Activated T-cell treated with anti-CD3 and anti-CD28 coated beads for 1 hour (primary cell): Measurements from ENCODE around the gene ANO3.

Experiments
- DNase-seq: peaks from one replicate; pipeline ENCODE4 v3.0.0-alpha.2; 2020; ENCODE audit warnings: low read depth

ANO3 gene

GRCh38 chr11:26359055-26359454, 27.1 kb downstream of the ANO3 start:
- no peak for DNase-seq

- DNase-seq = no peak
Measured at GRCh38 chr11:26365284-26365683, 33.4 kb downstream of the ANO3 start.

- DNase-seq = no peak
Measured at GRCh38 chr11:26377619-26378018, 45.7 kb downstream of the ANO3 start.

GRCh38 chr11:26399336-26399735, 67.4 kb downstream of the ANO3 start:
- DNase-seq = no peak

GRCh38 chr11:26410706-26411366, 78.9 kb downstream of the ANO3 start:
- DNase-seq = no peak

- no peak for DNase-seq
Measured at GRCh38 chr11:26412955-26413354, 81.0 kb downstream of the ANO3 start.

GRCh38 chr11:26418386-26418912, 86.5 kb downstream of the ANO3 start:
- no peak for DNase-seq

GRCh38 chr11:26420331-26420730, 88.4 kb downstream of the ANO3 start:
- no peak for DNase-seq

GRCh38 chr11:26424255-26424654, 92.3 kb downstream of the ANO3 start:
- DNase-seq = no peak

- DNase-seq = no peak
Measured at GRCh38 chr11:26439854-26440253, 107.9 kb downstream of the ANO3 start.

- no peak for DNase-seq
Measured at GRCh38 chr11:26442131-26442530, 110.2 kb downstream of the ANO3 start.

GRCh38 chr11:26443617-26444016, 111.7 kb downstream of the ANO3 start:
- DNase-seq = no peak

- no peak for DNase-seq
Measured at GRCh38 chr11:26457636-26458035, 125.7 kb downstream of the ANO3 start.

- no peak for DNase-seq
Measured at GRCh38 chr11:26465274-26465673, 133.3 kb downstream of the ANO3 start.

GRCh38 chr11:26467506-26467905, 135.6 kb downstream of the ANO3 start:
- DNase-seq = no peak

- DNase-seq = no peak
Measured at GRCh38 chr11:26470992-26471391, 139.1 kb downstream of the ANO3 start.

- DNase-seq = no peak
Measured at GRCh38 chr11:26473216-26474194, 141.6 kb downstream of the ANO3 start.

GRCh38 chr11:26474401-26474800, 142.5 kb downstream of the ANO3 start:
- DNase-seq = no peak

- DNase-seq = no peak
Measured at GRCh38 chr11:26477396-26477795, 145.5 kb downstream of the ANO3 start.

- DNase-seq = no peak
Measured at GRCh38 chr11:26478710-26479109, 146.8 kb downstream of the ANO3 start.

- no peak for DNase-seq
Measured at GRCh38 chr11:26480041-26480440, 148.1 kb downstream of the ANO3 start.

- DNase-seq = no peak
Measured at GRCh38 chr11:26483108-26483507, 151.2 kb downstream of the ANO3 start.

- no peak for DNase-seq
Measured at GRCh38 chr11:26490546-26490945, 158.6 kb downstream of the ANO3 start.
